Liver (tissue), 9 donors: ENCODE measurements around the gene RICTOR. TPM values are rescaled to one million over a fixed set of nuclear protein-coding genes. Genes with fewer than 3 reads are reported as not detected.

ENCODE experiments used
- DNase-seq: peaks from one replicate; pipeline ENCODE4 v3.0.0-alpha.2; 2017; ENCODE audit warnings: low spot score
- H3K27ac ChIP-seq, 2 donors: one replicate each; pipeline ENCODE4 v1.7.0; 2013; ENCODE audit warnings: inconsistent platforms in 2 of 2, low read length in 2 of 2, control low read depth in 1 of 2, low read depth in 1 of 2, mild to moderate bottlenecking in 1 of 2
- H3K27me3 ChIP-seq, 4 donors: one replicate each; pipeline versions ENCODE4 v1.6.1 to v1.7.0; 2013; ENCODE audit warnings: low read length in 3 of 4, inconsistent platforms in 1 of 4, mild to moderate bottlenecking in 1 of 4, moderate library complexity in 1 of 4; ENCODE audit not compliant: control insufficient read depth in 4 of 4, insufficient read depth in 4 of 4
- H3K36me3 ChIP-seq, 4 donors: one replicate each; pipeline versions ENCODE4 v1.6.1 to v1.7.0; 2013; ENCODE audit warnings: low read length in 3 of 4, mild to moderate bottlenecking in 3 of 4, low read depth in 1 of 4, moderate library complexity in 1 of 4; ENCODE audit not compliant: control insufficient read depth in 4 of 4, insufficient read depth in 3 of 4
- H3K4me1 ChIP-seq, 4 donors: one replicate each; pipeline versions ENCODE4 v1.6.1 to v1.7.0; 2013; ENCODE audit warnings: low read length in 3 of 4, mild to moderate bottlenecking in 3 of 4, moderate library complexity in 1 of 4; ENCODE audit not compliant: control insufficient read depth in 4 of 4, insufficient read depth in 4 of 4
- H3K4me3 ChIP-seq, 3 donors: one replicate each; pipeline versions ENCODE4 v1.6.1 to v1.7.0; 2013; ENCODE audit warnings: low read length in 3 of 3, control low read depth in 1 of 3, low read depth in 1 of 3, mild to moderate bottlenecking in 1 of 3
- H3K9ac ChIP-seq, 2 donors: one replicate each; pipeline ENCODE4 v1.7.0; 2013; ENCODE audit warnings: low read length in 2 of 2, mild to moderate bottlenecking in 2 of 2, moderate library complexity in 2 of 2, control low read depth in 1 of 2, low read depth in 1 of 2
- H3K9me3 ChIP-seq, 4 donors: one replicate each; pipeline versions ENCODE4 v1.6.1 to v1.7.0; 2013; ENCODE audit warnings: low read length in 3 of 4; ENCODE audit not compliant: control insufficient read depth in 4 of 4
- ATF3 ChIP-seq: IDR thresholded peaks from 2 replicates; pipeline ENCODE4 v1.6.1; 2016; ENCODE audit warnings: antibody characterized with exemption
- CTCF ChIP-seq: fragments of 150-350 bp; IDR thresholded peaks from 2 replicates; pipeline ENCODE4 v1.5.1; 2017; ENCODE audit warnings: improper control_type of control experiment, low read depth, low read length; ENCODE audit not compliant: missing input control
- EGR1 ChIP-seq, 2 donors: IDR thresholded peaks; 2 replicates each; pipeline ENCODE4 v1.6.1; 2016 to 2018; ENCODE audit warnings: antibody characterized with exemption in 2 of 2, low read depth in 2 of 2
- FOXA1 ChIP-seq: IDR thresholded peaks from 2 replicates; pipeline ENCODE4 v1.6.1; 2016; ENCODE audit warnings: antibody characterized with exemption
- FOXA2 ChIP-seq: IDR thresholded peaks from 2 replicates; pipeline ENCODE4 v1.6.1; 2016; ENCODE audit warnings: antibody characterized with exemption
- GABPA ChIP-seq, 2 donors: IDR thresholded peaks in 1 of 2; conservative IDR thresholded peaks in 1 of 2; 2 replicates each; pipeline ENCODE4 v1.6.1; 2016; ENCODE audit warnings: antibody characterized with exemption in 2 of 2, mild to moderate bottlenecking in 1 of 2, moderate library complexity in 1 of 2
- HNF4A ChIP-seq, 2 donors: conservative IDR thresholded peaks; 2 replicates each; pipeline ENCODE4 v1.6.1; 2016; ENCODE audit warnings: antibody characterized with exemption in 2 of 2, mild to moderate bottlenecking in 2 of 2
- HNF4G ChIP-seq: IDR thresholded peaks from 2 replicates; pipeline ENCODE4 v1.6.1; 2016; ENCODE audit warnings: antibody characterized with exemption
- JUND ChIP-seq, 2 donors: IDR thresholded peaks; 2 replicates each; pipeline ENCODE4 v1.6.1; 2016; ENCODE audit warnings: antibody characterized with exemption in 2 of 2
- NR2F2 ChIP-seq: IDR thresholded peaks from 2 replicates; pipeline ENCODE4 v1.6.1; 2016; ENCODE audit warnings: antibody characterized with exemption
- RAD21 ChIP-seq, 2 donors: IDR thresholded peaks; 2 replicates each; pipeline ENCODE4 v1.6.1; 2016; ENCODE audit warnings: antibody characterized with exemption in 2 of 2, mild to moderate bottlenecking in 2 of 2
- RXRA ChIP-seq, 2 donors: IDR thresholded peaks; 2 replicates each; pipeline ENCODE4 v1.6.1; 2017 to 2018; ENCODE audit warnings: antibody characterized with exemption in 2 of 2, mild to moderate bottlenecking in 1 of 2
- SP1 ChIP-seq: IDR thresholded peaks from 2 replicates; pipeline ENCODE4 v1.6.1; 2018; ENCODE audit warnings: antibody characterized with exemption, mild to moderate bottlenecking
- TAF1 ChIP-seq: conservative IDR thresholded peaks from 2 replicates; pipeline ENCODE4 v1.6.1; 2016; ENCODE audit warnings: antibody characterized with exemption, mild to moderate bottlenecking
- YY1 ChIP-seq: IDR thresholded peaks from 2 replicates; pipeline ENCODE4 v1.6.1; 2016; ENCODE audit warnings: antibody characterized with exemption, mild to moderate bottlenecking
- ZBTB33 ChIP-seq: IDR thresholded peaks from 2 replicates; pipeline ENCODE4 v1.6.1; 2016; ENCODE audit warnings: antibody characterized with exemption
- WGBS: extraction: QIAGEN DNeasy Blood & Tissue Kit; methylation state at CpG from one replicate; pipeline ENCODE4 v1.1.7; 2013; 5-methylcytosine and 5-hydroxymethylcytosine counted together
- polyA plus RNA-seq, 2 donors: library from polyadenylated mRNA; stranded (reverse) in 1 of 2; unstranded in 1 of 2; fragments of 200-250 nt in 1 of 2; fragments of >200 nt in 1 of 2; fragmentation: Nextera tagmentation in 1 of 2; extraction: Ambion mirVana in 1 of 2; gene quantifications; one replicate each; pipeline versions ENCODE4 v1.2.1 to v1.2.3, GENCODE V29; 2013 to 2015
- total RNA-seq, 2 donors: library from RNA; depleted of rRNA; stranded (reverse); fragments of >200 nt; gene quantifications; one replicate each; pipeline ENCODE4 v1.2.3, GENCODE V29; 2014
- donor health status: healthy.
- donor health status: healthy.
- donor health status: healthy.
- donor health status: healthy.
- donor health status: healthy.

The RICTOR gene
- total and polyA plus RNA-seq, 4 donors = 2.1 to 24.0 (median 15.0) TPM

DNA sequence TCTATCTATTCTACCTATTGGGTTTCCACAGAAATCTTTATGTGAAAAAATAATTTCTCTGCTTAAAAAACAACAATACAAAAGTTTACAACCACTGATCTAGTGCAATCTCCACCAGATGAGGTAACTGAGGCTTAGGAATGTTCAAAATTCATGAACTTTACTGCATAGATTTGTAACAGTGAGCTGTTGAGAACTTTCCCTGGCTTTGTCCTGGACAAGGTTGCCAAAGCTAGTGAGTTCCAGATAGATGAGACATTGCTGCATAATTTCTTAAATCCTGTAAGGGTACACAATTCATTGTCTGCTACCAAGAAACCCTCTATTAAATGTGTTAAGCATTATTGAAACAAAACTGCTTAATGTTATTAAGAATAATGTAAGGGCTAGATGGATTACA lies 125.7 kb downstream of the RICTOR start:
- Histone ChIP-seq H3K27me3 (no peaks in the 10 kb centered on the region), H3K27ac (no peak overlapping the region), H3K4me1 (no peaks in the 10 kb centered on the region), H3K36me3 (peaks cover 9 to 73% (median 56%) of the 10 kb centered on the region in 4 donors), H3K9me3 (no peaks in the 10 kb centered on the region), H3K4me3 (no peak overlapping the region), H3K9ac (no peak overlapping the region)
- TF ChIP-seq YY1 = no peak
- DNase-seq = no peak

DNA sequence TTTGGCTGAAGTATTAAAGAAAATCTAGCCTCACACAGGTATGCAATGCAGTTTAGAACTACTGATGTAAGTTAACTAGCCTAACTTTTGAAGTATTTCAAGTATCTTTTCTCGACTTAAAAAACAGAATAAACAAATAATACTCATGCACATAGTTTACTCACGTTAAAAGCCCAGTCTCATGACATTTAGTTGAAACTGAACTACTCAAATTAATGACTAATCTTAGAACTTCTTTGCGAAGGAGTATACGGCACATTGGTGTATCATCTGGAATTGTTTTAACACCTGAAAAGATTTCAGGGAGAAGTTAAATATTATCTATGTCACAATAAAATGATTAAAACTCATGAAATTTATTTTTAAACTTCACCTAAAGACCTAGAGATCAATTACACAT lies 129.9 kb downstream of the RICTOR start:
- peaks cover 6 to 62% (median 39%) of the 10 kb centered on the region in 4 donors for H3K36me3 ChIP-seq
- DNase-seq = no peak
- no peak overlapping the region for H3K27ac ChIP-seq
- 94% methylated on average over 4 of the region's 4 CpGs for WGBS
- no peak for TF ChIP-seq HNF4G
- TF ChIP-seq HNF4A (conservative IDR thresholded peaks at IDR 0.05) = no peak
- no peak for TF ChIP-seq ATF3
- TF ChIP-seq NR2F2 = no peak
- no peak for TF ChIP-seq YY1
- TF ChIP-seq FOXA1 = no peak
- TF ChIP-seq RXRA (IDR thresholded peaks at IDR 0.05) = no peak
- TF ChIP-seq ZBTB33 = no peak
- TF ChIP-seq FOXA2 = no peak
- no peak for TF ChIP-seq SP1
- no peaks in the 10 kb centered on the region for H3K4me1 ChIP-seq
- no peak overlapping the region for H3K4me3 ChIP-seq
- no peaks in the 10 kb centered on the region for H3K9me3 ChIP-seq
- H3K27me3 ChIP-seq = no peaks in the 10 kb centered on the region
- H3K9ac ChIP-seq = no peak overlapping the region

DNA sequence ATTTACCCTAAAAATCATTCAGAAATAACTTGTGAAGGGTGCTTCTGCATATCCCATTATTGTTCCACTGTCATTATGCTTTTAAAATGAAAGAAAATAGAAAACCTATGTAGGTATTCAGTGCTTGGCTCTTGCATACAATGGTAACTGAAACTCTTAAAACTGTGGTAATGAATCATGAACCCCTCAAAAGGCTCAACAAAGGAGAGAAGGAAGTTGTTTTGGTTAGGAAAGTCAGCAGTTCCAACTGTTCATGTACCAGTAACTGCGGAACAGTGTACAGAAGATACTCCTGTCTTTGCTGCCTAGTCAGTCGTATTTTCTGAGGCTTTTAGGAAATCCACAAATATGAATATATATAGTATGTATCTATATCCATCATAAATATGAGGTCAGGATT lies 132.3 kb downstream of the RICTOR start:
- no peak for DNase-seq
- Histone ChIP-seq H3K9ac (no peak overlapping the region), H3K27me3 (no peaks in the 10 kb centered on the region), H3K27ac (no peak overlapping the region), H3K4me3 (no peak overlapping the region), H3K36me3 (peaks cover 6 to 54% (median 32%) of the 10 kb centered on the region in 4 donors), H3K4me1 (no peaks in the 10 kb centered on the region), H3K9me3 (no peaks in the 10 kb centered on the region)
- WGBS = 95% methylated on average over 2 of the region's 2 CpGs
- TF ChIP-seq EGR1 (IDR thresholded peaks at IDR 0.05; ENCODE audit: low read depth in 2 of 2) (no peak), HNF4A (conservative IDR thresholded peaks at IDR 0.05) (no peak), GABPA (IDR thresholded peaks at IDR 0.05 in 1 of 2, conservative IDR thresholded peaks at IDR 0.05 in 1 of 2) (no peak), ATF3 (no peak), RAD21 (IDR thresholded peaks at IDR 0.05) (no peak), CTCF (no peak), TAF1 (no peak), JUND (IDR thresholded peaks at IDR 0.05) (no peak), FOXA1 (no peak), SP1 (no peak), YY1 (no peak), FOXA2 (no peak)
